ENCODE measurements around the gene ASCL2. TPM values are rescaled to one million over a fixed set of nuclear protein-coding genes. Genes with fewer than 3 reads are reported as not detected.

ASCL2 gene
- total RNA-seq, 1 donor from 2014 or later = 5.6 TPM

GRCh38 chr11:2219318-2220017 is 50.9 kb downstream of the ASCL2 start:
- DNase-seq (ENCODE audit: extremely low spot score, unreplicated experiment) = no peak
- no peak for TF ChIP-seq CTCF (conservative IDR thresholded peaks at IDR 0.05)
- Mint-ChIP-seq H3K36me3 (no peaks in the 10 kb centered on the region), H3K4me1 (ENCODE audit: unreplicated experiment) (peaks cover 9% of the 10 kb centered on the region), H3K27ac (no peak overlapping the region), H3K9me3 (peaks cover 16% of the 10 kb centered on the region), H3K4me3 (no peak overlapping the region), H3K27me3 (peaks cover 13% of the 10 kb centered on the region)

Other genes starting within 250 kb of the ASCL2 start
- gene IGF2, start 131.2 kb downstream of the ASCL2 start, total RNA-seq (ENCODE audit: low replicate concordance) = 2,350 and 3,865 TPM in 2 replicates
- 1,584 and 3,976 TPM in 2 replicates for gene INS, start 109.4 kb downstream of the ASCL2 start, total RNA-seq (ENCODE audit: low replicate concordance)
- 2.2 and 11.1 TPM in 2 replicates for gene TH, start 98.8 kb downstream of the ASCL2 start, total RNA-seq (ENCODE audit: low replicate concordance)
- gene C11orf21, start 31.3 kb upstream of the ASCL2 start, total RNA-seq (ENCODE audit: low replicate concordance) = 0.51 and 1.2 TPM in 2 replicates
- gene TSPAN32, start 31.4 kb upstream of the ASCL2 start, total RNA-seq (ENCODE audit: low replicate concordance) = 2.6 and 7.2 TPM in 2 replicates
- 350 and 438 TPM in 2 replicates for gene CD81, start 106.7 kb upstream of the ASCL2 start, total RNA-seq (ENCODE audit: low replicate concordance)
- gene TSSC4, start 130.2 kb upstream of the ASCL2 start, total RNA-seq (ENCODE audit: low replicate concordance) = 59.0 and 59.7 TPM in 2 replicates
- gene TRPM5, start 173.9 kb upstream of the ASCL2 start, total RNA-seq (ENCODE audit: low replicate concordance) = 0.21 and 0.46 TPM in 2 replicates
- 3.7 and 4.8 TPM in 2 replicates for gene KCNQ1, start 174.4 kb upstream of the ASCL2 start, total RNA-seq (ENCODE audit: low replicate concordance)

Data from type B pancreatic cell (in vitro differentiated cells).